Mesothelial cell of epicardium (in vitro differentiated cells): Measurements from ENCODE around the gene OR2AE1. TPM values are rescaled to one million over a fixed set of nuclear protein-coding genes. Genes with fewer than 3 reads are reported as not detected.

ENCODE experiments used
- DNase-seq, 2 experiments: peaks; one replicate each; pipeline ENCODE4 v3.0.0; 2021; ENCODE audit warnings: low spot score in 2 of 2; ENCODE audit not compliant: unreplicated experiment in 2 of 2
- H3K27ac Mint-ChIP-seq: 2 replicates; pipeline ENCODE4 v1.8.0; 2021; ENCODE audit warnings: mixed read lengths
- H3K27me3 Mint-ChIP-seq: 2 replicates; pipeline ENCODE4 v1.8.0; 2021; ENCODE audit warnings: low read depth, mixed read lengths
- H3K36me3 Mint-ChIP-seq: 2 replicates; pipeline ENCODE4 v1.8.0; 2021; ENCODE audit warnings: mixed read lengths
- H3K4me1 Mint-ChIP-seq: 2 replicates; pipeline ENCODE4 v1.8.0; 2021; ENCODE audit warnings: mixed read lengths
- H3K4me3 Mint-ChIP-seq: 2 replicates; pipeline ENCODE4 v1.8.0; 2021; ENCODE audit warnings: mild to moderate bottlenecking, moderate library complexity, mixed read lengths
- H3K9me3 Mint-ChIP-seq: 2 replicates; pipeline ENCODE4 v1.8.0; 2021; ENCODE audit warnings: mixed read lengths
- total RNA-seq: library from RNA; stranded (reverse); gene quantifications from 3 replicates; pipeline ENCODE4 v1.2.1, GENCODE V29; 2021
- TF ChIP-seq, protein P1 (sequence below): fragments of 200-600 bp; sonication (generic); IDR thresholded peaks from one replicate; pipeline ENCODE4 v1.5.0; 2021; ENCODE audit warnings: antibody characterized with exemption; ENCODE audit not compliant: unreplicated experiment

The OR2AE1 gene
- total RNA-seq, 1 donor from 2014 or later, result 0.63 TPM

DNA sequence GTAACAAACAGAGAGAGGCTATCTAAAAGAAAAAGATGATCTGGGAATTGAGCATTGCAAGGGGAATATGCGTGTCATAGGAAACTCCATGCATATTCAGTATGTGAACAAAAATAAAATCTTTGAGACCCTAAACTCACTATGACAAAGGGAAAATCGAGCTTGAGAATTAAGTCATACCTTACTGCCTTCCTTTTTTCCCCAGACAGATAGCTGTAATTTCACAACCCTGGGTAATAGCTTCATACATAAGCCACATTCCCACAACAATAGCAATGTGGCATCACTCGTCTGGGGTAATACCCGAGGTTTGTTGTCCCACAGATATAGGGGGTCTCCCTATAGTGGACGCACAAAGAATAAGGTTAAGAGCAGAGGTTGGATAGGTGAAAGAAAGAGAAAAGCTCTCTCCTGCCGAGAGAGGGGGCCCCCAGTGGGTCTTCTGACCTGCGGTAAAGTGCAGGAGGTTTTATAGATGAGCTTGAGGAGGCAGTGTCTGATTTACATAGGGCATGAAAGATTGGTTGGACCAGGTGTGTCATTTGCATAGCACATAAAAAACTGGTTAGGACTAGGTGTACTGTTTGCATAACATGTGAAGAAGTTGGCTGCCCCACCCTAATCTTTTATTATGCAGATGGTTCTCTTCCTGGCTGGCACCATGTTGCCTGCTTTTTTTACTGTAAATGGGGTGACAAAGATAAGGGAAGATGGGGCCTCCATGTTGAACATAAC lies 37.4 kb downstream of the OR2AE1 start:
- Mint-ChIP-seq H3K27ac (no peak overlapping the region), H3K4me3 (no peak overlapping the region), H3K36me3 (no peaks in the 10 kb centered on the region), H3K9me3 (no peaks in the 10 kb centered on the region), H3K4me1 (peaks cover 9% of the 10 kb centered on the region), H3K27me3 (peaks cover 4% of the 10 kb centered on the region)
- DNase-seq, result no peak
- TF ChIP-seq, protein P1, sequence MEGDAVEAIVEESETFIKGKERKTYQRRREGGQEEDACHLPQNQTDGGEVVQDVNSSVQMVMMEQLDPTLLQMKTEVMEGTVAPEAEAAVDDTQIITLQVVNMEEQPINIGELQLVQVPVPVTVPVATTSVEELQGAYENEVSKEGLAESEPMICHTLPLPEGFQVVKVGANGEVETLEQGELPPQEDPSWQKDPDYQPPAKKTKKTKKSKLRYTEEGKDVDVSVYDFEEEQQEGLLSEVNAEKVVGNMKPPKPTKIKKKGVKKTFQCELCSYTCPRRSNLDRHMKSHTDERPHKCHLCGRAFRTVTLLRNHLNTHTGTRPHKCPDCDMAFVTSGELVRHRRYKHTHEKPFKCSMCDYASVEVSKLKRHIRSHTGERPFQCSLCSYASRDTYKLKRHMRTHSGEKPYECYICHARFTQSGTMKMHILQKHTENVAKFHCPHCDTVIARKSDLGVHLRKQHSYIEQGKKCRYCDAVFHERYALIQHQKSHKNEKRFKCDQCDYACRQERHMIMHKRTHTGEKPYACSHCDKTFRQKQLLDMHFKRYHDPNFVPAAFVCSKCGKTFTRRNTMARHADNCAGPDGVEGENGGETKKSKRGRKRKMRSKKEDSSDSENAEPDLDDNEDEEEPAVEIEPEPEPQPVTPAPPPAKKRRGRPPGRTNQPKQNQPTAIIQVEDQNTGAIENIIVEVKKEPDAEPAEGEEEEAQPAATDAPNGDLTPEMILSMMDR, result no peak

DNA sequence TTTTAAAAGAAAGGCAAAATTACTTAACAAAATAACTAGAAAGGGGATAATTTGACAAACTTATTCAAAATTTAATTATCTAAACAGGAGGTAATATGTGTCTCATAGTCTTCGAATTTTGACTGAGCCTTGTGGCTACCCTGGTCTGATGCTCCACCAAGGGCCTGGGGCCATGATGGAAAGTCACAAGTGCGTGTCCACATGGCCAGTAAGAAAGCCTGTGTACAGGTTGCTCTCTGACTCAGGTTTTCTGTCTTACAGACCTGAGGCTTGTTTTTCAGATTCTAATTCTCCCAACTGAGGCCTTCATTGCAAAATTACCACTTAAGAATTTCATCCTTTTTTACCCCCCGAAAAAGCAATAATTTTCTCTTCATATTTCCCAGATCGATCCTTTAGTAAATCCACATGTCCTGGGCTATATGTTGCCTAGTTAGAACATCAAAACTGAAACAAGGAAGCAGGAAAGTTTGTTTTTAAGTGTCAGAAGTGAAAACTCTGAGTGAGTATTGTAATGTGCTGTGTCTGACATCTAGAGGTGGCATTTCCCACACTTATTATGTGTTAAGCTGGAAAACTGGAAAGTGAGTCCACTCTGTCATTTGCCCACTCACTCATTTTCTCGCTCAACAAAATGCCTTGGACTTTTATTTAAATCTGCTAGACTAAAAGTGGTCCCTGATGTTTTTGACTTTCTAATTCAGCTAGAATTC lies 39.0 kb downstream of the OR2AE1 start:
- peaks cover 4% of the 10 kb centered on the region for H3K27me3 Mint-ChIP-seq
- H3K4me3 Mint-ChIP-seq, result no peak overlapping the region
- peaks cover 21% of the 10 kb centered on the region for H3K4me1 Mint-ChIP-seq
- TF ChIP-seq, protein P1, result no peak
- no peaks in the 10 kb centered on the region for H3K36me3 Mint-ChIP-seq
- no peak overlapping the region for H3K27ac Mint-ChIP-seq
- no peaks in the 10 kb centered on the region for H3K9me3 Mint-ChIP-seq
- no peak for DNase-seq

DNA sequence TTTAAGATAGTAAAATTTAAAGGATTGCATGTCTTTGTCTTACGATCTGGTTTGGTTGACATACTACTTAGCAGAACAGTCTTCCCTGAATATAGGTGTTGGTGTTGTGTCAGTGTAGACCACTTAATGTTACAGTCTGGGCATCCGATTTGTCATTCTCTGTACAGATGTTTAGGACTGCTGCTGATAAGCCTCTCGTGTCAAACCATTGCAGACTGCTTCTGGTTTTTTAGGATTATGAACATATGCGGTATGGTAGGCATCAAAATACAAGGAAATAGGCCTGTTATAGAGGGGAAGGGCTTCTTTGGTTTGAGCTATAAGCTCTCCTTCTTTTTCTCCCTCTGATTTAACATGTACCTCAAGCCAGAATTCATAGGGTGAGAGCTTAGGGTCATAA lies 41.6 kb downstream of the OR2AE1 start:
- Mint-ChIP-seq H3K4me1 (peaks cover 21% of the 10 kb centered on the region), H3K27ac (no peak overlapping the region), H3K36me3 (no peaks in the 10 kb centered on the region), H3K27me3 (peaks cover under 1% of the 10 kb centered on the region), H3K4me3 (no peak overlapping the region), H3K9me3 (no peaks in the 10 kb centered on the region)
- no peak for DNase-seq
- TF ChIP-seq, protein P1, result no peak

DNA sequence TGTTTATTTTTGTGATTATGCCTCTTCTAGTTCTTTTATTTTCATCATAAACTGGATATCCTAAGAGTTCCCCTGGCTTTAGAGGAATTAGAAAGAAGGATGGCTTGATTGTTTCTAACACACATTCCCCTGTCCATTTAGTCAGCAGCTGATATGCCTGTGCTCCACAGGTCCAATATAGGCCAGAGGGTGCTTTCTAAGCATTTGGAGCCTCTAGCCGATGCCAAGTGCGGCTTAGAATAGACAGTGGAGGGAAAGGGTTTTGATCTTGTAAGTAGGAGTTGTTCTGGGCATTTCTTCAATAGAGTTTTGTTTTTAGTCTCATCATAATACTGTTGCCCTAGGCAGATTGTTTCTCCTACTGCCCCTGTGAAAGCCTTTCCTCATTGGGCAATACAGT lies 42.5 kb downstream of the OR2AE1 start:
- peaks cover 17% of the 10 kb centered on the region for H3K4me1 Mint-ChIP-seq
- H3K36me3 Mint-ChIP-seq, result no peaks in the 10 kb centered on the region
- H3K9me3 Mint-ChIP-seq, result no peaks in the 10 kb centered on the region
- no peaks in the 10 kb centered on the region for H3K27me3 Mint-ChIP-seq
- no peak for DNase-seq
- TF ChIP-seq, protein P1, result no peak
- no peak overlapping the region for H3K4me3 Mint-ChIP-seq
- no peak overlapping the region for H3K27ac Mint-ChIP-seq

DNA sequence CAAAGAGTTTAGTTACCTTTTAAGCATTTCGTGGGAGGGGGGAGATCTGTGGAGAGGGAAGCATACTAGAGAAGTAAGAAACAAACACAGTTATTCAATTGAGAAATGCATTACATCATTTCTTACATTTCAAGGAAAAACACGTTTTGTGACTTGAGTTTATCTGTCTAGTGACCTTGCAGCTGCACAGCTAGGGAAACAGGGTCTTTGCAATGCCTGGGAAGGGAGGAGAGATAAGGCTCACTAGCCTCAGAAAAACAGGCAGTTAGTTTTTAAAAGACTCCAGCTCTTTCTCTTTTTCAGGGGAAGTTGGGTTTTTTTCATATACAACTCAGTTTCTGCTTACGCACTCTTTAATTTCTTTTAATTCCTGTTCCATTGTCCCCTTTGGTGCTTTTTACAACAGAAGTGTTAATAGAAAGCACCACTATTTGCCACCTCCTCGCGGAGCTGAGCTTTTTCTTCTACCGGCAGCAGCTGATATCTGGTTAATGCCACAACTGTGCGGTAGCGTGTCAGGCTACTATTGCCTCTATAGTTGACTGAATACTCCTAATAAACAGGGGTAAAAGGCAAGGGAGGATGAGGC lies 43.5 kb downstream of the OR2AE1 start:
- no peaks in the 10 kb centered on the region for H3K9me3 Mint-ChIP-seq
- TF ChIP-seq, protein P1, result no peak
- H3K4me3 Mint-ChIP-seq, result no peak overlapping the region
- H3K36me3 Mint-ChIP-seq, result no peaks in the 10 kb centered on the region
- peaks cover 19% of the 10 kb centered on the region for H3K4me1 Mint-ChIP-seq
- H3K27me3 Mint-ChIP-seq, result no peaks in the 10 kb centered on the region
- H3K27ac Mint-ChIP-seq, result peak overlapping the region; percentile 76
- DNase-seq, result no peak
